HepG2 (cell line): Measurements from ENCODE around the gene CBX5. TPM values are rescaled to one million over a fixed set of nuclear protein-coding genes. Genes with fewer than 3 reads are reported as not detected.

Experiments used
- BCL6 ChIP-seq: IDR thresholded peaks from 2 replicates; pipeline ENCODE4 v1.6.1; 2016; ENCODE audit warnings: missing genetic modification reagents, missing compliant biosample characterization
- ELF1 ChIP-seq: sonication (generic); formaldehyde crosslinking; IDR thresholded peaks from 2 replicates; pipeline ENCODE4 v1.4.0; 2020; ENCODE audit warnings: missing genetic modification reagents
- ELF3 ChIP-seq: IDR thresholded peaks from 2 replicates; pipeline ENCODE4 v1.6.1; 2016; ENCODE audit warnings: missing genetic modification reagents, missing compliant biosample characterization
- HNF4G ChIP-seq, 2 experiments: sonication (generic) in 1 of 2; formaldehyde crosslinking in 1 of 2; IDR thresholded peaks; 2 replicates each; pipeline versions ENCODE4 v1.4.0 to v1.6.1; 2011 to 2020; ENCODE audit warnings: borderline replicate concordance in 2 of 2, low read depth in 2 of 2, mild to moderate bottlenecking in 2 of 2, low read length in 1 of 2, missing genetic modification reagents in 1 of 2, moderate library complexity in 1 of 2
- KDM3A ChIP-seq: IDR thresholded peaks from 2 replicates; pipeline ENCODE4 v1.6.1; 2018; ENCODE audit warnings: low read depth, missing compliant biosample characterization
- SAP130 ChIP-seq: IDR thresholded peaks from 2 replicates; pipeline ENCODE4 v1.6.1; 2016; ENCODE audit warnings: low read depth
- SOX6 ChIP-seq, 2 experiments: fragments of 450-650 bp in 1 of 2; sonication (generic) in 1 of 2; formaldehyde crosslinking in 1 of 2; IDR thresholded peaks; 2 replicates each; pipeline versions ENCODE4 v1.4.0 to v1.6.1; 2017 to 2020; ENCODE audit warnings: antibody characterized with exemption in 1 of 2, mild to moderate bottlenecking in 1 of 2, missing genetic modification reagents in 1 of 2
- ZBTB26 ChIP-seq: IDR thresholded peaks from 2 replicates; pipeline ENCODE4 v1.6.1; 2016; ENCODE audit warnings: missing compliant biosample characterization, missing genetic modification reagents, borderline replicate concordance
- ZNF777 ChIP-seq: sonication (generic); formaldehyde crosslinking; IDR thresholded peaks from 2 replicates; pipeline ENCODE4 v1.4.0; 2020; ENCODE audit warnings: missing genetic modification reagents
- polyA plus RNA-seq, 8 experiments: library from polyadenylated mRNA; depleted of rRNA in 3 of 8; stranded (reverse) in 7 of 8; unstranded in 1 of 8; fragments of >200 nt; fragmentation: Illumina TruSeq in 4 of 8; extraction: Trizol in 4 of 8; gene quantifications; 2 replicates each; pipeline versions ENCODE4 v1.2.1 to v1.2.3, GENCODE V29; 2011 to 2016; ENCODE audit warnings: low read depth in 4 of 8, missing spikeins in 1 of 8, mixed read lengths in 1 of 8; ENCODE audit not compliant: insufficient read depth in 1 of 8
- total RNA-seq, 5 experiments: library from RNA; depleted of rRNA; stranded (reverse); fragments of >200 nt; fragmentation: Illumina TruSeq; extraction: Trizol; gene quantifications; 2 replicates each; pipeline ENCODE4 v1.2.3, GENCODE V29; 2016; ENCODE audit warnings: low read depth in 1 of 5
- TF ChIP-seq, protein P1 (sequence below): sonication (generic); formaldehyde crosslinking; IDR thresholded peaks from 2 replicates; pipeline ENCODE4 v1.5.1; 2020; ENCODE audit warnings: mild to moderate bottlenecking, missing genetic modification reagents, moderate library complexity
- TF ChIP-seq, protein P2 (sequence below): sonication (generic); formaldehyde crosslinking; IDR thresholded peaks from 2 replicates; pipeline ENCODE4 v1.4.0; 2020; ENCODE audit warnings: missing genetic modification reagents

The CBX5 gene
- total and polyA plus RNA-seq, 2 of the 13 experiments (the other 11 are each of a cell fraction or from before 2014, with no cell fraction given) = 16.0 to 22.2 TPM

DNA sequence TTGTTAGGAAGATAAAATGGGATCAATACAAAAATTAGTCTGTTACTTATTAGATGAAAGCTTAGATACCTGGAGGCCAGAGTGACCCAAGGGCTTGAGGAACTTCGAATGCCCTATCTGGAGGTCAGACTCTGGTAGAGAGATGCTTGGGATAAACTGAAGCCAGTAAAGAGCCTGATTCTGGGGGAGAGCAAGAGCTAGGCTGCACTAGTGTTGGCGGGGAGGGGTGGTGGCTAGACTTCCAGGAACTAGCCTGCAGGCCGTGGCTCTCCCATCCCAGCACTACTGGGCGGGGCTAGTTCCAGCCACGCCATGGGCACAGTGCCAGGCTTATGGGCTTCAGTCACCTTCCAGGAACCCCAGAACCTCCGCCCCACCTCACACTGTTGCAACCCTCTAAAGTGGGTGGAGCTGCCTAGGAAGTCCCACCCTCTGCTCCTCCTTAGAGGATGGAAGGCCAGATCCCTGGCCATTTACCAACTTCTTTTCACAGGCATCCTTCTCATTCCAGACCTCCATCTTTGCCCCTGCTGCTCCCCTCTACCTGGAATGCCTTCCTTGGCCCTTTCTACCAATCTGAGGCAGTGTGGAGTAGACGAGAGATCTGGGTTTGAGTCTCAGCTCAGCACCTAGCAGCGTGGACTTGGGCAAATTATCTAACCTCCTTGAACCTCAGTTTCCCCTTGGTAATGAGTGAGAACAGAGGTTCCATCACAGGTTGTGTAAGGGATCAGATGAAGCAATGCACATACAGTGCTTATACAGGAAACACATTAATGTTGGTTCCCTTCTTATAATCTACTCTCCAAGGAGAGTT lies 27.2 kb upstream of the CBX5 start (continued):
- TF ChIP-seq, protein P1, sequence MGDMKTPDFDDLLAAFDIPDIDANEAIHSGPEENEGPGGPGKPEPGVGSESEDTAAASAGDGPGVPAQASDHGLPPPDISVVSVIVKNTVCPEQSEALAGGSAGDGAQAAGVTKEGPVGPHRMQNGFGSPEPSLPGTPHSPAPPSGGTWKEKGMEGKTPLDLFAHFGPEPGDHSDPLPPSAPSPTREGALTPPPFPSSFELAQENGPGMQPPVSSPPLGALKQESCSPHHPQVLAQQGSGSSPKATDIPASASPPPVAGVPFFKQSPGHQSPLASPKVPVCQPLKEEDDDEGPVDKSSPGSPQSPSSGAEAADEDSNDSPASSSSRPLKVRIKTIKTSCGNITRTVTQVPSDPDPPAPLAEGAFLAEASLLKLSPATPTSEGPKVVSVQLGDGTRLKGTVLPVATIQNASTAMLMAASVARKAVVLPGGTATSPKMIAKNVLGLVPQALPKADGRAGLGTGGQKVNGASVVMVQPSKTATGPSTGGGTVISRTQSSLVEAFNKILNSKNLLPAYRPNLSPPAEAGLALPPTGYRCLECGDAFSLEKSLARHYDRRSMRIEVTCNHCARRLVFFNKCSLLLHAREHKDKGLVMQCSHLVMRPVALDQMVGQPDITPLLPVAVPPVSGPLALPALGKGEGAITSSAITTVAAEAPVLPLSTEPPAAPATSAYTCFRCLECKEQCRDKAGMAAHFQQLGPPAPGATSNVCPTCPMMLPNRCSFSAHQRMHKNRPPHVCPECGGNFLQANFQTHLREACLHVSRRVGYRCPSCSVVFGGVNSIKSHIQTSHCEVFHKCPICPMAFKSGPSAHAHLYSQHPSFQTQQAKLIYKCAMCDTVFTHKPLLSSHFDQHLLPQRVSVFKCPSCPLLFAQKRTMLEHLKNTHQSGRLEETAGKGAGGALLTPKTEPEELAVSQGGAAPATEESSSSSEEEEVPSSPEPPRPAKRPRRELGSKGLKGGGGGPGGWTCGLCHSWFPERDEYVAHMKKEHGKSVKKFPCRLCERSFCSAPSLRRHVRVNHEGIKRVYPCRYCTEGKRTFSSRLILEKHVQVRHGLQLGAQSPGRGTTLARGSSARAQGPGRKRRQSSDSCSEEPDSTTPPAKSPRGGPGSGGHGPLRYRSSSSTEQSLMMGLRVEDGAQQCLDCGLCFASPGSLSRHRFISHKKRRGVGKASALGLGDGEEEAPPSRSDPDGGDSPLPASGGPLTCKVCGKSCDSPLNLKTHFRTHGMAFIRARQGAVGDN (CRISPR knock-in tag) = peak; percentile 35; the same call in 1 of the 2 replicates
- TF ChIP-seq BCL6 (CRISPR knock-in tag) = peak; percentile 96
- TF ChIP-seq SOX6 (IDR thresholded peaks at IDR 0.05) = no peak
- TF ChIP-seq SOX6 (CRISPR knock-in tag; IDR thresholded peaks at IDR 0.05) = peak; percentile 35; the same call in 1 of the 2 replicates
- TF ChIP-seq, protein P2, sequence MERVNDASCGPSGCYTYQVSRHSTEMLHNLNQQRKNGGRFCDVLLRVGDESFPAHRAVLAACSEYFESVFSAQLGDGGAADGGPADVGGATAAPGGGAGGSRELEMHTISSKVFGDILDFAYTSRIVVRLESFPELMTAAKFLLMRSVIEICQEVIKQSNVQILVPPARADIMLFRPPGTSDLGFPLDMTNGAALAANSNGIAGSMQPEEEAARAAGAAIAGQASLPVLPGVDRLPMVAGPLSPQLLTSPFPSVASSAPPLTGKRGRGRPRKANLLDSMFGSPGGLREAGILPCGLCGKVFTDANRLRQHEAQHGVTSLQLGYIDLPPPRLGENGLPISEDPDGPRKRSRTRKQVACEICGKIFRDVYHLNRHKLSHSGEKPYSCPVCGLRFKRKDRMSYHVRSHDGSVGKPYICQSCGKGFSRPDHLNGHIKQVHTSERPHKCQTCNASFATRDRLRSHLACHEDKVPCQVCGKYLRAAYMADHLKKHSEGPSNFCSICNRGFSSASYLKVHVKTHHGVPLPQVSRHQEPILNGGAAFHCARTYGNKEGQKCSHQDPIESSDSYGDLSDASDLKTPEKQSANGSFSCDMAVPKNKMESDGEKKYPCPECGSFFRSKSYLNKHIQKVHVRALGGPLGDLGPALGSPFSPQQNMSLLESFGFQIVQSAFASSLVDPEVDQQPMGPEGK = peak; percentile 42; the same call in 1 of the 2 replicates
- no peak for TF ChIP-seq HNF4G (IDR thresholded peaks at IDR 0.05; ENCODE audit: borderline replicate concordance, low read depth, low read length)
- TF ChIP-seq HNF4G (CRISPR knock-in tag; IDR thresholded peaks at IDR 0.05; ENCODE audit: borderline replicate concordance, low read depth) = no peak
- 0 out of 2 replicates have a peak, but pooled peaks have one; percentile 16 for TF ChIP-seq ELF1 (CRISPR knock-in tag)
- no peak for TF ChIP-seq KDM3A (CRISPR knock-in tag)
- 0 out of 2 replicates have a peak, but pooled peaks have one; percentile 25 for TF ChIP-seq ELF3
- TF ChIP-seq ZNF777 (CRISPR knock-in tag) = no peak
- peak; percentile 30; the same call in 1 of the 2 replicates for TF ChIP-seq SAP130 (CRISPR knock-in tag)
- no peak for TF ChIP-seq ZBTB26
